HG02623 (cell line): Measurements from ENCODE around the gene PERM1.

Source experiments
- ATAC-seq: cut with Tn5 transposase; IDR thresholded peaks from one replicate; pipeline ENCODE4 v1.9.1; 2021; ENCODE audit warnings: moderate library complexity; ENCODE audit not compliant: unreplicated experiment

PERM1 gene

DNA sequence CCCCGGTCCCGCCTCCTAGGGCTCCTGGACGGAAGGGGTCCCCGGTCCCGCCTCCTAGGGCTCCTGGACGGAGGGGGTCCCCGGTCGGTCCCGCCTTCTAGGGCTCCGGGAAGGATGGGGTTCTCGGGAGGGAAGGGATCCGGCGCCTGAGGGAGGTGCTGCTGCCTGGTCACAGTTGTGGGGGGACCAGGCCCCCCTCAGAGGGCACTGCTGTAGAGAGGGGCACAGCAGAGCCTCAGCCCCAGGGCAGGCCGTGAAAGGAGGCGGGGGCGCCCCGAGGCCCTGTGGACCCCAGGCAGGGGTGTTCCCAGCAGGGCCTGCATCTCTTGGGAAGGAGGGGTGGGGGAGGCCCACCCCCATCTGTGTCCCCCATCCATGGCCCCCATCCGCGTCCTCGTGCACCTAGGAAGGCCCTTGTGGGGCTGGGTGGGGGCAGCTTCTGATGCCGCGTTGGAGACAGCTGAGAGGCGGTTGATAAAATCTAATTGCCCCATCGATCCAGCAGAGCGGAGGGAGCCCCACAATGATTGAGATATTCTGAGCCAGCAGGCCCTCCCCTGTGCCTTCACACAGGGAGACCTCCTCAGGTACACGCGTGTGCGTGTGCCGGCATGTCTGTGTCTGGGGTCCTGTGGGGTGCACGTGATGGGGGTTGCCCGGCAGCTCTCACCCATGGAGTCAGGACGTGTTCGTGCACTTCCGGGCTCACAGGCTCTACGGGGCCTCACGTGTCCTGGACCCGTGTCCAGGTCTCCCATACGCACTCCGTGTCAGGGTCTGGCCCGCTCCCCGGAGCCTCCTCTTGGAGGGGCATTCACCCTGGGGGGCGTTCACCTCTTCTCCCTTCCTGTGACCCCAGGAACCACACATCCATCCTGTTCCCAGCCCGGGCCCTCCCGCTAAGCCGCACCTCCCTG is 45.3 kb downstream of the PERM1 start:
- ATAC-seq: no peak

DNA sequence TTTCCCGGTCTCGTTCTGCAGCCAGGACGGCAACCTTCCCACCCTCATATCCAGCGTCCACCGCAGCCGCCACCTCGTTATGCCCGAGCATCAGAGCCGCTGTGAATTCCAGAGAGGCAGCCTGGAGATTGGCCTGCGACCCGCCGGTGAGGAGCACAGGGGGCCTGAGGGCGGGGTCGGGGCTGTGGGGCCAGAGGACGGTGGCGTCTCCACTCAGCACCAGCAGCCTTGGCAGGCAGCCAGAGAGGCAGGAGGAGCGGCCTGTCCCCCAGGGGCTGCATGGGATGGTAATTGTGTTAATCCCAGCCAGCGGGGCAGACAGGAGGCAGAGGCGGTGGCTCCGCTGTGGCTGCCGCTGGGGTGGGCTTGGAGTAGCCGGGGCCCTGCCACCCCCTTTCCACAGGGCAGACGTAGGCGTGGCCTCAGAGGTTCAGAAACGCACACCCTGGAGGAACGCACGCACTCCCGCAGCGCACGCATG is 46.1 kb downstream of the PERM1 start:
- ATAC-seq: no peak

GRCh38 chr1:934991-935750 is 46.7 kb downstream of the PERM1 start:
- ATAC-seq: no peak

DNA sequence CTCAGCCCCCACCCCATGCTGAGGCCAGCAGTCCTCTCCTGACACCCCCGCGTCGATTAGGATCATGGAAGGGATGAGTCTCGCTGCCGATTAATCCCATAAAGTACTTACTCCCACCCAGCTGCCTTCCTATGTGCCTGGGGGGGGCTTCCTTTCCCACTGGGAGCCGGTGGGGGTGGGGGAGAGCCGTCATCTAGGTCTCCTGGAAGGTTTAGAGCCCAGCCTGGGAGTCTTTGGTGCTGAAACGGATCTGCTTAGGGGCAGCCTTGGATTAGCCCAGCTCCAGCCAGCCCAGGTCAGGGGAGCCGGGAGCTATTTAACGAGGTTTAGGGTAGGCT is 48.3 kb downstream of the PERM1 start:
- ATAC-seq: no peak

DNA sequence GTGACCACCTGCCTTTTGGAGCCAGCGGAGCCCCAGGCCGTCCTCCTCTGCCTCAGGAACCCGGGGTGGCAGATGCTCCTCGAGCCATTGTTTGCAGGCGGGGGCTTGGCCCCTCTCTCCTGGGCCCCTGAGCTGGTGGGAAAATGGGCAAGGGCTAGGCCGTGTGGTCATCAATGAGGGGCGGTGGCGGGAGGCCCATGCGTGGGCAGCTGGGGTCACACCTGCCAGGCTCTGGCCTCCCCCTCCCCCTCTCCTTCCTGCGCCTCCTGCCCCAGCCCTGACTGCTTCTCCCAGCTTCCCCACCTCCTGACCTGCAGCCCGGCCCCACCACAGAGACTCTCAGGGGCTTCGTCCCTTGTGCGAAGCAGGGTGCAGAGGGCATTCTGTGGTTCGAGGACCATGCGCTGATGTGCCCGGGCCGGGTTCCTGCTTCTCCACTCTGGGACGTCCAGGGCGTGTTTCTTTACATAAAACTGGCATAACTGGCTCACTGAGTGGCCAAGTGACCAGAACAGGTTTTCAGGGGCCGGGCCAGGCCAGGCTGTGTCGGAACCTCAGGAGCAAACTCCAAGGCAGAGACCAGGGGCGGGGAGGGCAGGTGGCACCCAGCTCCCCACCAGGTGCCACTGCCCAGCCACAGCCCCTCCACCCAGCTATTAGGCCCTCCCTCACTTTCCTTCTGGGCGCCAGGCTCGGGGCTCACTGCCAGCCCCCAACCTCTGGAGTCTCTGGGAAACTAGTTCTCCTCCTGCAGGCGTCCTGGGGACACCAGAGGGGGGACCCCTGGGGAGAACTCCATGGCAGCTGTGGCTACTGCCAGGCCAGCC is 48.9 kb downstream of the PERM1 start:
- no peak for ATAC-seq

GRCh38 chr1:932173-932510 is 49.8 kb downstream of the PERM1 start:
- no peak for ATAC-seq

- ATAC-seq: no peak
These were observed 50.3 kb downstream of the PERM1 start for GRCh38 chr1:931380-932172.

DNA sequence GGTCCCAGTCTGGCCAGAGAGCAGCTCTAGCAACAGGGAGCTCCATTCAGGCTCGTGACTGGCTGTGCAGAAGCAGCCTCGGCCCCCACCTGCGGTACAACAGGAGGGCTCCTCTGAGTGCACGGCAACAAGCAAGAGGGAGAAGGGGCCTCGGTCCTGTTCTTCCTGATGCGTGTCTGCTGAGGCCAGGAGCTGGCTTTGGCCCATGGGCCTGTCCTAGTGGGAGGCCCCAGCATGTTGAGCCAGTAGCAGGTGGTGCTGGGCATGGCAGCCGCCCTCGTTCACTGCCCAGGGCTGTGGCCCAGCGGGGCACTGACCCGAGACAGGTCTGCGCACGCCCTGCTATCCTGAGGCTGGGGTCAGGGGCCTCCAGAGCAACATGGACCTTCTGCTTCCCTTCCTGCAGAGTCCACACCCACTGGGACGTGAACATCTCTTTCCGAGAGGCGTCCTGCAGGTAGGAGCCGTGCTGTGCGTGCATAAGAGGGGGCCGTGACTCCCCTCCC is 51.2 kb downstream of the PERM1 start:
- no peak for ATAC-seq

DNA sequence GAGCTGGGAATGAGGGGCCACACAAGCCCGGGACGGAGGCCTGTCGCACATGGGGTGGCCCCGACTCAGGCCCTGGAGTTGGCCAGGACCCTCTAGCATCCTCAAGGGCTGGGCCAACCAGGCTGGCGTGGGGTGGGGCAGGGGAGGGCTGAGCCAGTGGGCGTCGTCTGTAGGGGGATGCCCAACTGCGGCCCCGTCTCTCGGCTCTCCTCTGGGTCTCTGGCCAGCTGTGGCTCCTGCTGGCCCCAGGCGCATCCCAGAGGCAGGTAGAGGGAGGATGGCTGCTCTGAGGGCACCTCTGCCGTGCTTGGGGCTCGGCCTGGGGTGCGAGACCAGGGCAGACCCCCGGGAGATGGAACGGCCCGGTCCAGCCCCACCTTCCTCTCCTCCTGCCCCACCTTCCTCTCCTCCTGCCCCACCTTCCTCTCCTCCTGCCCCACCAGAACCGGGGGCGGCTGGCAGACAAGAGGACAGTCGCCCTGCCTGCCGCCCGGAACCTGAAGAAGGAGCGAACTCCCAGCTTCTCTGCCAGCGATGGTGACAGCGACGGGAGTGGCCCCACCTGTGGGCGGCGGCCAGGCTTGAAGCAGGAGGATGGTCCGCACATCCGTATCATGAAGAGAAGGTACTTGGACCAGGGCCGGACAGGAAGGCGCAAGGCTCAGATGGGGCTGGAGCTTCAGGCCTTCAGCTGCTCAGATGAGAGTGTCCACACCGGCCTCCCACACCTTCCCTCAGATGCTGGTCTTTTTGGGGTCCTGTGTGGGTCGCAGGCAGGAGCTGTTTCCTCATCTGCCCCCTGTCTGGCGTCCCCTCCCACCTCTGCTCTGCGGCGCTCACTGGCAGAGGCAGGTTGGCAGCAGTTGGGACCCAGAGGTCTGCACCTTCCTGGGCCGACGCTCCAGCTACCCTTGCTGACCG is 51.9 kb downstream of the PERM1 start:
- ATAC-seq: no peak

DNA sequence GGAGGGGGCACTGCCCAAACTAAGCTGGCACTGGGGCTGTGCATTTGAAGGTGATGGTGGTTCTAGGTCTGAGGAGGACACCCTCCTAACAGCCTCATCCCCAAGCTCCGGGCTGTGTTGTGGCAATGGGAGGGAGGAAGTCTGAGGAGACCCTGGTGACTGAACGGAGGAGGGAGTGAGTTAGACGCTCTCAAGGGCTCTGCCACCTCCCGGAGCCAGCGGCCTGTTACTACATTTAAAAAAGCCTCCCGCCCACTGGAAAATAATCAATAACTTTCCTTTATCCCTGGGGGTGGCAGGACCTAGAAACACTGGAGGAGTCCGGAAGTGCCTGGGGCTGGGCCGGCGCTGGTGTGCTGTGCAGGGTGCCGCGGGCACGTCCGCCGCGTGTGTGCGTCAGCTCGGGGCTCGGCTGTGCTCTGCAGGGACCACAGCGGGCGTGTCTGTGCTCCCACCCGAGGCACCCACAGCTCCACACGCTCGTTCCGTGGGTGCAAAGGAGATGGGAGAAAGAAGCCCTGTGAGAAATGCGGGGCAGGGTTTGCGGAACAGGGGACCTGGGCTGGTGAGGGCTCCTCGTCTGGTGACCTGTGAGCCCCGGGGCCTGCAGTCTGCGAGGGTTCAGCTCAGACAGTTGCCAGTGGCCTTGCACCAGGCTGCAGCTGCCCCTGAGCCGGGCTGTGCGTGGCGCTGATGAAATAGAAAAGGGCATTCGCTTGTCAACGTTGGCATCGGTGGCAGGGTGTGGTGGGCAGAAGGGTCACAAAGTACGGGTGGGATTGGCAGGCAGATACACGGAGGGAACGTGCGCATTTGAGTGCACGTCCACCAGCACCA is 52.9 kb downstream of the PERM1 start:
- no peak for ATAC-seq

DNA sequence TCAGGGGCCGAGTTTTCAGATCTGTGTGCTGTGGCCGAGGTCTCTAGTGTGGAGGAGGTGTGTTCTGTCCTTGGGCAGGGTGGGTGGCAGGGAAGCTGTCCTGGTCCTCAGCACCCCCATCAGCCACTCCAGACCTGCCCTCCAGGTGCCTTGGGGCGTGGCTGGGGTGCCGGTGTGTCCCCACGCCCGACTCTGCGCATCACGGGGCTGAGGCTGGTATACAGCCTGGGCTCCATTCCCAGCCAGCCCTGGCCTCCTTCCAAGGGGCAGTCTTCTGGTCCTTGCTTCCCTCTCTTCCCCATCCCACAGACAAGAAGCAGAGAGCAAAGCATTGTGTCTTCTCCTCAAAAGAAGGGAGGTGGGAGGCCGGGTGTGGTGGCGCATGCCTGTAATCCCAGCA is 54.1 kb downstream of the PERM1 start:
- no peak for ATAC-seq

DNA sequence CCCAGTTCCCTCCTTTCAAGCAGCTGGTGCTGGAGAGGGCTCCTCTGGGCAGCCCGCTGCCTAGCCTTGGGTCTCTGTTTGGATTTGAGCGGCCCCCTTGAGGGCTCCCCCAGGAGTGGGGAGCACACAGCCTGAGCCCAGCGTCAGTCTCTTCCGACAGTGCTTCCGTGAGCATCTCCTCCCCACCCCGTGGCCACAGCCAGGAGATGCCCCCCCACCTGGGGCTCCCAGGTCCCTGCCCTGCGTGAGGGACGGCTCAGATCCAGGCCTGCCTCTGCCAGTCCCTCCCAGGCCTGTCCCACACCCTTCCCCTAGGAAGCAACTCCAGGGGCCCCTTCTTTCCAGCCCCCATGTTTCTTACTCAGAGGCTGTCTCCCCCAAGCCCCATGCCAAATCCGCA is 54.7 kb downstream of the PERM1 start:
- ATAC-seq: no peak

GRCh38 chr1:925561-926421 is 56.1 kb downstream of the PERM1 start:
- no peak for ATAC-seq
